Endothelial cell of umbilical vein (primary cell): ENCODE data around the gene PLCXD3. TPM values are rescaled to one million over a fixed set of nuclear protein-coding genes. Genes with fewer than 3 reads are reported as not detected.

Experiments used
- BruUV-seq: library from RNA; stranded (reverse); fragments of 400-500 nt; replicated peaks from 2 replicates; lab custom pipeline; 2021; lab: Mats Ljungman, UMichigan
- CTCF ChIA-PET: fragments of 300-600, 350-600 bp; sonication (Branson Sonifier 250); formaldehyde crosslinking; loops from one replicate; lab custom pipeline; 2021; ENCODE audit warnings: antibody characterized with exemption, inconsistent platforms; lab: Charles Lee
- POLR2A ChIA-PET: fragments of 300-600, 350-600 bp; sonication (Branson Sonifier 250); formaldehyde crosslinking; loops from one replicate; lab custom pipeline; 2021; ENCODE audit warnings: antibody characterized with exemption, inconsistent platforms; lab: Charles Lee
- DNase-seq: peaks from one replicate; pipeline ENCODE4 v3.0.0-alpha.2; 2011; ENCODE audit warnings: low read depth, low spot score
- FAIRE-seq: peaks from 2 replicates; lab custom pipeline; 2011; peaks lifted over from hg19 to GRCh38; lab: Jason Lieb, UNC
- H2AFZ ChIP-seq: 2 replicates; pipeline ENCODE4 v1.6.0; 2012; ENCODE audit warnings: low read depth, low read length, control low read depth, inconsistent platforms
- H3K27ac ChIP-seq: 2 replicates; pipeline ENCODE4 v1.5.1; 2011; ENCODE audit warnings: low read depth, mild to moderate bottlenecking, control low read depth, low read length, moderate library complexity; ENCODE audit not compliant: insufficient read depth
- H3K27me3 ChIP-seq, 2 experiments: 2 replicates each; pipeline versions ENCODE4 v1.6.0 to v1.6.1; 2011; ENCODE audit warnings: low read length in 2 of 2, mixed read lengths in 1 of 2; ENCODE audit not compliant: control insufficient read depth in 2 of 2, insufficient read depth in 2 of 2
- H3K36me3 ChIP-seq, 2 experiments: 2 replicates in 1 of 2; 3 replicates in 1 of 2; pipeline ENCODE4 v1.5.1; 2011; ENCODE audit warnings: low read length in 2 of 2, mild to moderate bottlenecking in 1 of 2, moderate library complexity in 1 of 2; ENCODE audit not compliant: control insufficient read depth in 2 of 2, insufficient read depth in 2 of 2; ENCODE audit errors: extremely low read depth in 1 of 2
- H3K4me1 ChIP-seq: 3 replicates; pipeline ENCODE4 v1.5.1; 2011; ENCODE audit warnings: mild to moderate bottlenecking, low read length; ENCODE audit not compliant: control insufficient read depth, insufficient read depth; ENCODE audit errors: extremely low read depth
- H3K4me2 ChIP-seq: 2 replicates; pipeline ENCODE4 v1.6.1; 2011; ENCODE audit warnings: low read length, control low read depth, mixed read lengths; ENCODE audit not compliant: insufficient read depth
- H3K4me3 ChIP-seq, 3 experiments: fragments of 200-600 bp in 1 of 3; sonication (generic), shearing (Covaris generic) in 1 of 3; replicated peaks in 1 of 3; 2 replicates each; pipeline ENCODE4 v1.5.1; 2011 to 2016; ENCODE audit warnings: control low read depth in 3 of 3, low read length in 3 of 3, mild to moderate bottlenecking in 2 of 3, inconsistent platforms in 1 of 3, low read depth in 1 of 3, moderate library complexity in 1 of 3; ENCODE audit not compliant: insufficient read depth in 1 of 3
- H3K79me2 ChIP-seq: 2 replicates; pipeline ENCODE4 v1.6.0; 2012; ENCODE audit warnings: low read length, inconsistent platforms; ENCODE audit not compliant: control insufficient read depth, insufficient read depth
- H3K9ac ChIP-seq: replicated peaks from 2 replicates; pipeline ENCODE3; 2011; ENCODE audit warnings: low read length, control low read depth; ENCODE audit not compliant: insufficient read depth; ENCODE audit errors: extremely low read depth
- H3K9me1 ChIP-seq: replicated peaks from 3 replicates; pipeline ENCODE4 v1.6.0; 2011; ENCODE audit warnings: mild to moderate bottlenecking, low read length; ENCODE audit not compliant: control insufficient read depth, insufficient read depth; ENCODE audit errors: extremely low read depth
- H3K9me3 ChIP-seq: replicated peaks from 2 replicates; pipeline ENCODE4 v1.5.1; 2012; ENCODE audit warnings: low read length, inconsistent platforms; ENCODE audit not compliant: control insufficient read depth, insufficient read depth
- H4K20me1 ChIP-seq: replicated peaks from 2 replicates; pipeline ENCODE3; 2011; ENCODE audit warnings: mild to moderate bottlenecking, low read length; ENCODE audit not compliant: control insufficient read depth, insufficient read depth; ENCODE audit errors: extremely low read depth
- CTCF ChIP-seq, 2 donors: IDR thresholded peaks; 1 replicate in 1 of 2; 2 replicates in 1 of 2; pipeline ENCODE4 v1.5.1; 2011; ENCODE audit warnings: low read length in 2 of 2, mild to moderate bottlenecking in 2 of 2, moderate library complexity in 2 of 2, control low read depth in 1 of 2, inconsistent platforms in 1 of 2, low read depth in 1 of 2; ENCODE audit not compliant: insufficient read depth in 1 of 2; ENCODE audit errors: extremely low read depth in 1 of 2
- EZH2 ChIP-seq: IDR thresholded peaks from 2 replicates; pipeline ENCODE4 v1.6.1; 2012; ENCODE audit warnings: borderline replicate concordance, low read depth, mild to moderate bottlenecking, moderate library complexity, low read length, inconsistent platforms; ENCODE audit not compliant: severe bottlenecking
- FOS ChIP-seq: IDR thresholded peaks from 2 replicates; pipeline ENCODE4 v1.6.1; 2011; ENCODE audit warnings: mild to moderate bottlenecking, low read length, moderate library complexity, borderline replicate concordance; ENCODE audit not compliant: insufficient read depth
- GATA2 ChIP-seq: IDR thresholded peaks from 2 replicates; pipeline ENCODE4 v1.7.0; 2011; ENCODE audit warnings: low read depth, mild to moderate bottlenecking, moderate library complexity, mixed read lengths, low read length; ENCODE audit not compliant: insufficient read length, insufficient read depth
- JUN ChIP-seq: IDR thresholded peaks from 2 replicates; pipeline ENCODE4 v1.6.1; 2011; ENCODE audit warnings: borderline replicate concordance, low read depth; ENCODE audit not compliant: insufficient read length, insufficient read depth
- MAX ChIP-seq: IDR thresholded peaks from 2 replicates; pipeline ENCODE4 v1.6.1; 2011; ENCODE audit not compliant: insufficient read depth, insufficient read length
- MYC ChIP-seq: IDR thresholded peaks from one replicate; pipeline ENCODE4 v1.6.1; 2011; ENCODE audit warnings: mild to moderate bottlenecking, low read depth, low read length
- POLR2A ChIP-seq: IDR thresholded peaks from 2 replicates; pipeline ENCODE4 v1.6.1; 2012; ENCODE audit warnings: low read depth, mild to moderate bottlenecking, control low read depth, low read length
- POLR2AphosphoS5 ChIP-seq: IDR thresholded peaks from 2 replicates; pipeline ENCODE4 v1.6.1; 2012; ENCODE audit warnings: low read depth, mild to moderate bottlenecking, control low read depth, low read length, moderate library complexity; ENCODE audit not compliant: insufficient read depth
- dilution Hi-C: fragments of 300-500 bp; cut with MboI; formaldehyde crosslinking; loops from one replicate; pipeline ENCODE4 v1.15.0; 2019; ENCODE audit warnings: low sequenced_read_pairs; ENCODE audit not compliant: extremely low pct_ligation_motif_present
- intact Hi-C: fragments of 100-400 bp; cut with micrococcal nuclease; formaldehyde crosslinking; loops from one replicate; pipeline ENCODE4 v1.10.0; 2022
- polyA plus RNA-seq, 4 experiments: library from polyadenylated mRNA; depleted of rRNA in 3 of 4; stranded (reverse) in 3 of 4; unstranded in 1 of 4; fragments of >200 nt; gene quantifications; 2 replicates each; pipeline versions ENCODE4 v1.2.1 to v1.2.3, GENCODE V29; 2011 to 2012; ENCODE audit warnings: missing spikeins in 1 of 4
- total RNA-seq: library from RNA; stranded (reverse); gene quantifications from 2 replicates; pipeline ENCODE4 v1.2.3, GENCODE V29; 2021

PLCXD3 gene
- total and polyA plus RNA-seq, 2 donors (not counting 3 experiments of a cell fraction or from before 2014, with no cell fraction given) = not detected

- BruUV-seq = no TSS peak
- TF ChIP-seq JUN (no peak), POLR2A (no peak), MAX (no peak), FOS (no peak), CTCF (IDR thresholded peaks at IDR 0.05; ENCODE audit: extremely low read depth in 1 of 2, insufficient read depth in 1 of 2, low read depth in 1 of 2, low read length in 2 of 2) (no peak), POLR2AphosphoS5 (no peak), MYC (no peak), GATA2 (no peak), EZH2 (no peak)
- intact Hi-C loops = no loop called here
Observed at GRCh38 chr5:41305056-41305455, 205.3 kb downstream of the PLCXD3 start.

More at GRCh38 chr5:41305056-41305455, 205.3 kb downstream of the PLCXD3 start:
- Histone ChIP-seq H3K9me1 (no peaks in the 10 kb centered on the region), H4K20me1 (no peaks in the 10 kb centered on the region), H3K9ac (no peak overlapping the region), H3K27me3 (no peaks in the 10 kb centered on the region), H3K79me2 (no peaks in the 10 kb centered on the region), H3K36me3 (no peaks in the 10 kb centered on the region), H3K4me2 (no peak overlapping the region), H3K4me3 (no peak overlapping the region), H2AFZ (no peak overlapping the region), H3K27ac (no peak overlapping the region), H3K9me3 (no peaks in the 10 kb centered on the region), H3K4me1 (no peaks in the 10 kb centered on the region)
- DNase-seq (no peak), FAIRE-seq (no peak)
- CTCF ChIA-PET = no interaction called here
- POLR2A ChIA-PET = no interaction called here
- dilution Hi-C loops = no loop called here
